ENCODE results near the gene PAXIP1. TPM values are rescaled to one million over a fixed set of nuclear protein-coding genes. Genes with fewer than 3 reads are reported as not detected.

Gene PAXIP1
- total and polyA plus RNA-seq, 2 donors (not counting 3 experiments of a cell fraction or from before 2014, with no cell fraction given), result 10.0 to 15.8 TPM

GRCh38 chr7:154915600-154915999 is 87.3 kb downstream of the PAXIP1 start:
- Histone ChIP-seq H3K27me3 (ENCODE audit: control insufficient read depth in 2 of 2, insufficient read depth in 2 of 2, low read length in 2 of 2) (peaks cover 0 to 11% of the 10 kb centered on the region in 2 experiments), H3K36me3 (ENCODE audit: control insufficient read depth in 2 of 2, extremely low read depth in 1 of 2, insufficient read depth in 2 of 2, low read length in 2 of 2) (no peaks in the 10 kb centered on the region), H3K4me2 (ENCODE audit: insufficient read depth, low read length) (no peak overlapping the region), H3K4me1 (ENCODE audit: control insufficient read depth, extremely low read depth, insufficient read depth, low read length) (peaks cover 4% of the 10 kb centered on the region), H3K9ac (replicated peaks; ENCODE audit: extremely low read depth, insufficient read depth, low read length) (no peak overlapping the region), H3K9me1 (replicated peaks; ENCODE audit: control insufficient read depth, extremely low read depth, insufficient read depth, low read length) (no peaks in the 10 kb centered on the region), H3K79me2 (ENCODE audit: control insufficient read depth, insufficient read depth, low read length) (no peaks in the 10 kb centered on the region), H4K20me1 (replicated peaks; ENCODE audit: control insufficient read depth, extremely low read depth, insufficient read depth, low read length) (no peaks in the 10 kb centered on the region), H2AFZ (ENCODE audit: low read depth, low read length) (no peak overlapping the region), H3K9me3 (replicated peaks; ENCODE audit: control insufficient read depth, insufficient read depth, low read length) (no peaks in the 10 kb centered on the region), H3K27ac (ENCODE audit: insufficient read depth, low read depth, low read length) (no peak overlapping the region), H3K4me3 (replicated peaks in 1 of 3; ENCODE audit: insufficient read depth in 1 of 3, low read depth in 1 of 3, low read length in 3 of 3) (no peak overlapping the region)
- no TSS peak for BruUV-seq (replicated peaks)
- TF ChIP-seq FOS (IDR thresholded peaks at IDR 0.05; ENCODE audit: borderline replicate concordance, insufficient read depth, low read length), result no peak
- TF ChIP-seq MYC (IDR thresholded peaks at IDR 0.05; ENCODE audit: low read depth, low read length), result no peak
- ChIA-PET CTCF (interaction anchor here (1.6 to 5.6 kb wide), 5 partner anchors 12 to 464 kb away, joined by 5 to 49 read pairs (median 8); no protein-coding TSS in a partner anchor), POLR2A (no interaction called here)
- FAIRE-seq (no peak), DNase-seq (ENCODE audit: low read depth, low spot score) (no peak)
- dilution Hi-C loops (cut with MboI; ENCODE audit: extremely low pct_ligation_motif_present, low sequenced_read_pairs) (no loop called here), intact Hi-C loops (cut with micrococcal nuclease) (no loop called here)

GRCh38 chr7:154914996-154915380 is 87.9 kb downstream of the PAXIP1 start:
- Histone ChIP-seq H2AFZ (ENCODE audit: low read depth, low read length) (no peak overlapping the region), H3K9me1 (replicated peaks; ENCODE audit: control insufficient read depth, extremely low read depth, insufficient read depth, low read length) (no peaks in the 10 kb centered on the region), H3K9ac (replicated peaks; ENCODE audit: extremely low read depth, insufficient read depth, low read length) (no peak overlapping the region), H3K9me3 (replicated peaks; ENCODE audit: control insufficient read depth, insufficient read depth, low read length) (no peaks in the 10 kb centered on the region), H3K4me1 (ENCODE audit: control insufficient read depth, extremely low read depth, insufficient read depth, low read length) (peaks cover 4% of the 10 kb centered on the region), H3K4me3 (replicated peaks in 1 of 3; ENCODE audit: insufficient read depth in 1 of 3, low read depth in 1 of 3, low read length in 3 of 3) (no peak overlapping the region), H3K79me2 (ENCODE audit: control insufficient read depth, insufficient read depth, low read length) (no peaks in the 10 kb centered on the region), H4K20me1 (replicated peaks; ENCODE audit: control insufficient read depth, extremely low read depth, insufficient read depth, low read length) (no peaks in the 10 kb centered on the region), H3K36me3 (ENCODE audit: control insufficient read depth in 2 of 2, extremely low read depth in 1 of 2, insufficient read depth in 2 of 2, low read length in 2 of 2) (no peaks in the 10 kb centered on the region), H3K27ac (ENCODE audit: insufficient read depth, low read depth, low read length) (no peak overlapping the region), H3K4me2 (ENCODE audit: insufficient read depth, low read length) (no peak overlapping the region), H3K27me3 (ENCODE audit: control insufficient read depth in 2 of 2, insufficient read depth in 2 of 2, low read length in 2 of 2) (peaks cover 0 to 11% of the 10 kb centered on the region in 2 experiments)
- no TSS peak for BruUV-seq (replicated peaks)
- CTCF ChIA-PET, result interaction anchor here (0.5 to 5.6 kb wide), 11 partner anchors 8 to 760 kb away, joined by 3 to 49 read pairs (median 8); no protein-coding TSS in a partner anchor
- POLR2A ChIA-PET, result no interaction called here
- dilution Hi-C loops (cut with MboI; ENCODE audit: extremely low pct_ligation_motif_present, low sequenced_read_pairs) (no loop called here), intact Hi-C loops (cut with micrococcal nuclease) (loop anchor here (5.0 kb wide), 1 partner anchor 617 kb away; no protein-coding TSS in a partner anchor)
- DNase-seq (ENCODE audit: low read depth, low spot score) (no peak), FAIRE-seq (no peak)
- TF ChIP-seq CTCF (IDR thresholded peaks at IDR 0.05; ENCODE audit: extremely low read depth in 1 of 2, insufficient read depth in 1 of 2, low read depth in 1 of 2, low read length in 2 of 2) (no peak), MYC (IDR thresholded peaks at IDR 0.05; ENCODE audit: low read depth, low read length) (no peak), GATA2 (IDR thresholded peaks at IDR 0.05; ENCODE audit: insufficient read depth, insufficient read length, low read depth, low read length) (no peak), FOS (IDR thresholded peaks at IDR 0.05; ENCODE audit: borderline replicate concordance, insufficient read depth, low read length) (no peak), EZH2 (IDR thresholded peaks at IDR 0.05; ENCODE audit: borderline replicate concordance, low read depth, low read length, severe bottlenecking) (no peak)
